OCI-LY1 (cell line): ENCODE data around the gene KCNG4.

Experiments
- H2AFZ ChIP-seq: fragments of 200-600 bp; sonication (generic), shearing (Covaris generic); 2 replicates; pipeline ENCODE4 v1.6.0; 2014; ENCODE audit warnings: antibody characterized with exemption, mild to moderate bottlenecking, low read length
- H3F3A ChIP-seq: fragments of 200-600 bp; sonication (generic), shearing (Covaris generic); 2 replicates; pipeline ENCODE4 v1.6.0; 2014; ENCODE audit warnings: mild to moderate bottlenecking, antibody characterized with exemption, low read length, moderate library complexity; ENCODE audit not compliant: insufficient read depth
- H3K27ac ChIP-seq: fragments of 200-600 bp; sonication (generic); 2 replicates; pipeline ENCODE4 v1.5.1; 2014; ENCODE audit warnings: low read length, mixed run types, mild to moderate bottlenecking, low read depth; ENCODE audit not compliant: poor library complexity, severe bottlenecking
- H3K27me3 ChIP-seq: fragments of 200-600 bp; sonication (generic); 2 replicates; pipeline ENCODE4 v1.6.0; 2014; ENCODE audit warnings: antibody characterized with exemption, mild to moderate bottlenecking, low read length, moderate library complexity; ENCODE audit not compliant: insufficient read depth
- H3K36me3 ChIP-seq: fragments of 200-600 bp; sonication (generic); 2 replicates; pipeline ENCODE4 v1.6.1; 2014; ENCODE audit warnings: mild to moderate bottlenecking, antibody characterized with exemption, low read length, moderate library complexity, mixed read lengths; ENCODE audit not compliant: insufficient read depth
- H3K4me1 ChIP-seq: fragments of 200-600 bp; sonication (generic); 2 replicates; pipeline ENCODE4 v1.5.1; 2014; ENCODE audit warnings: mild to moderate bottlenecking, low read length, moderate library complexity; ENCODE audit not compliant: insufficient read depth, severe bottlenecking
- H3K4me2 ChIP-seq: fragments of 200-600 bp; sonication (generic), shearing (Covaris generic); 2 replicates; pipeline ENCODE4 v1.6.1; 2014; ENCODE audit warnings: low read length
- H3K4me3 ChIP-seq: fragments of 200-600 bp; sonication (generic); 2 replicates; pipeline ENCODE4 v1.5.1; 2014; ENCODE audit warnings: low read length, low read depth, mild to moderate bottlenecking, mixed read lengths; ENCODE audit not compliant: poor library complexity, severe bottlenecking
- H3K79me2 ChIP-seq: fragments of 200-600 bp; shearing (Covaris generic); 2 replicates; pipeline ENCODE4 v1.6.1; 2016; ENCODE audit warnings: mixed run types, low read length, mixed read lengths; ENCODE audit not compliant: insufficient read depth
- H3K9ac ChIP-seq: fragments of 200-600 bp; sonication (generic), shearing (Covaris generic); 2 replicates; pipeline ENCODE4 v1.6.1; 2014; ENCODE audit warnings: mild to moderate bottlenecking, low read length, mixed read lengths
- H3K9me2 ChIP-seq: fragments of 200-600 bp; sonication (generic), shearing (Covaris generic); 2 replicates; pipeline ENCODE4 v1.6.1; 2014; ENCODE audit warnings: low read depth, mild to moderate bottlenecking, low read length, mixed read lengths
- H3K9me3 ChIP-seq: fragments of 200-600 bp; shearing (Covaris generic); 2 replicates; pipeline ENCODE4 v1.6.1; 2014; ENCODE audit warnings: low read length, mixed read lengths
- H4K20me1 ChIP-seq: fragments of 200-600 bp; sonication (generic), shearing (Covaris generic); 2 replicates; pipeline ENCODE4 v1.6.0; 2016; ENCODE audit warnings: mild to moderate bottlenecking, low read length; ENCODE audit not compliant: insufficient read depth
- EZH2 ChIP-seq: fragments of 200-600 bp; sonication (generic), shearing (Covaris generic); IDR thresholded peaks from 2 replicates; pipeline ENCODE4 v1.8.0; 2017; ENCODE audit warnings: borderline replicate concordance, mixed run types, mild to moderate bottlenecking, antibody characterized with exemption, low read length, moderate library complexity, mixed read lengths
- TF ChIP-seq, protein P1 (sequence below): fragments of 200-600 bp; sonication (generic), shearing (Covaris generic); IDR thresholded peaks from 2 replicates; pipeline ENCODE4 v1.5.1; 2017; ENCODE audit warnings: mild to moderate bottlenecking, antibody characterized with exemption, low read length, moderate library complexity, mixed read lengths

KCNG4 gene

DNA sequence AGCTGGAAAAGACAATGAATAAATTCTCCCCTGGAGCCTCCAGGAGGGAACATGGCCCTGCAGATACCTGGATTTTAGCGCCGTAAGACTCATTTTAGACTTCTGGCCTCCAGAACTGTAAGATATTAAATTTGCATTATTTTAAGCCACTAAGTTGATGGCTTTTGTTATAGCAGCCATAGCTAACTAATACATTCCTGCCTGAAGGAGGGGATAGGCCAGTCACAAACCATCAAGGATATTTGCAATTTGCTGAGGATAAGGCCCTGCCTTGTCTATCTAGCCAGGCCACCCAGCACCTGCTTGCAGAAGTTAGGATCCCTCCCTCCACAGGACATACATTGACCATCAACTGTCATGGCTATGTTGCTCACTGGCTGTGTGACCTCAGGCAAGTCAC lies 4.9 kb upstream of the KCNG4 start:
- Histone ChIP-seq H3K4me1 (no peaks in the 10 kb centered on the region), H4K20me1 (no peaks in the 10 kb centered on the region), H3K79me2 (no peaks in the 10 kb centered on the region), H2AFZ (no peak overlapping the region), H3K36me3 (no peaks in the 10 kb centered on the region), H3K9ac (no peak overlapping the region), H3K9me3 (no peaks in the 10 kb centered on the region), H3K27me3 (no peaks in the 10 kb centered on the region; the same call in 1 of the 2 replicates), H3F3A (no peaks in the 10 kb centered on the region), H3K4me3 (no peak overlapping the region), H3K9me2 (no peaks in the 10 kb centered on the region), H3K27ac (no peak overlapping the region), H3K4me2 (no peak overlapping the region)
- no peak for TF ChIP-seq EZH2
- TF ChIP-seq, protein P1, sequence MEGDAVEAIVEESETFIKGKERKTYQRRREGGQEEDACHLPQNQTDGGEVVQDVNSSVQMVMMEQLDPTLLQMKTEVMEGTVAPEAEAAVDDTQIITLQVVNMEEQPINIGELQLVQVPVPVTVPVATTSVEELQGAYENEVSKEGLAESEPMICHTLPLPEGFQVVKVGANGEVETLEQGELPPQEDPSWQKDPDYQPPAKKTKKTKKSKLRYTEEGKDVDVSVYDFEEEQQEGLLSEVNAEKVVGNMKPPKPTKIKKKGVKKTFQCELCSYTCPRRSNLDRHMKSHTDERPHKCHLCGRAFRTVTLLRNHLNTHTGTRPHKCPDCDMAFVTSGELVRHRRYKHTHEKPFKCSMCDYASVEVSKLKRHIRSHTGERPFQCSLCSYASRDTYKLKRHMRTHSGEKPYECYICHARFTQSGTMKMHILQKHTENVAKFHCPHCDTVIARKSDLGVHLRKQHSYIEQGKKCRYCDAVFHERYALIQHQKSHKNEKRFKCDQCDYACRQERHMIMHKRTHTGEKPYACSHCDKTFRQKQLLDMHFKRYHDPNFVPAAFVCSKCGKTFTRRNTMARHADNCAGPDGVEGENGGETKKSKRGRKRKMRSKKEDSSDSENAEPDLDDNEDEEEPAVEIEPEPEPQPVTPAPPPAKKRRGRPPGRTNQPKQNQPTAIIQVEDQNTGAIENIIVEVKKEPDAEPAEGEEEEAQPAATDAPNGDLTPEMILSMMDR = no peak

DNA sequence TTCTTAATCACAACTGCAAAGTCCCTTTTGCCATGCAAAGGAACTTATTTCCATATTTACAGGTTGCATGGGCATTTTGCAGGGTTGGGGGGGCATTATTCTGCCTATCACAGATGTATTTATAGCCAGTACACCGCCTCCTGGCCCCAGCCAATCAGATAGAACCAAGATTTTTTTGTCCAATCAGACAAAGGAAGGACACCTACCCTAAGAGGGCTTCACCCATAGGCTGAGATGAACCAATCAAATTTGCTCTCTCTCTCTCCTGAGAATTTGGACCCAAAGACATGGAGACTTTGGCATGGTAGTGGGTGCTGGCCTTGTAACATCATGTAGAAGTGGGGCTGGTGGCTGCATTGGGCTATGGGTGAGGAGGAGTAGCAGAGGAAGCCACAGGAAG lies 3.9 kb upstream of the KCNG4 start:
- no peaks in the 10 kb centered on the region for H3K36me3 ChIP-seq
- H3K9me3 ChIP-seq = no peaks in the 10 kb centered on the region
- H3K9me2 ChIP-seq = no peaks in the 10 kb centered on the region
- H3F3A ChIP-seq = no peaks in the 10 kb centered on the region
- no peaks in the 10 kb centered on the region for H4K20me1 ChIP-seq
- no peaks in the 10 kb centered on the region for H3K4me1 ChIP-seq
- TF ChIP-seq, protein P1 = no peak
- no peak for TF ChIP-seq EZH2
- H3K27ac ChIP-seq = no peak overlapping the region
- H3K79me2 ChIP-seq = no peaks in the 10 kb centered on the region
- H2AFZ ChIP-seq = no peak overlapping the region
- H3K4me3 ChIP-seq = no peak overlapping the region
- H3K27me3 ChIP-seq = no peaks in the 10 kb centered on the region; the same call in 1 of the 2 replicates
- no peak overlapping the region for H3K9ac ChIP-seq
- H3K4me2 ChIP-seq = no peak overlapping the region

DNA sequence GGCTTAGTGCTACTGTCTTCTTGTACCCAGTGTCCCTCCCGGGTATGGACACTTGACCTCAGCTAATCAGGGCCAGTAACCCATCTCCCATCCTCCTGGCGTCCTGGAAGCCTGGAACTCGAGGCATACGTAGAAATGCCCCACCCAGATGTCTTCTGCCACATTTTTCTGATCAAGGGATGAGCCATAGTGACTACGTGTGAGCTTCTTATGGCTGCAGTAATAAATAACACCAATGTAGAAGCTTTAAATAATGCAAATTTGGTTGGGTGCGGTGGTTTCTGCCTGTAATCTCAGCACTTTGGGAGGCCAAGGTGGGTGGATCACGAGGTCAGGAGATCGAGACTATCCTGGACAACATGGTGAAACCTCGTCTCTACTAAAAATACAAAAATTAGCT lies 3.0 kb upstream of the KCNG4 start:
- Histone ChIP-seq H3K9ac (no peak overlapping the region), H3K36me3 (no peaks in the 10 kb centered on the region), H3K9me2 (no peaks in the 10 kb centered on the region), H2AFZ (no peak overlapping the region), H3K4me2 (no peak overlapping the region), H3K4me1 (no peaks in the 10 kb centered on the region), H3K27ac (no peak overlapping the region), H3K79me2 (no peaks in the 10 kb centered on the region), H4K20me1 (no peaks in the 10 kb centered on the region), H3K27me3 (no peaks in the 10 kb centered on the region), H3K4me3 (no peak overlapping the region), H3F3A (no peaks in the 10 kb centered on the region), H3K9me3 (no peaks in the 10 kb centered on the region)
- TF ChIP-seq, protein P1 = no peak
- no peak for TF ChIP-seq EZH2
